DOHH2 (cell line): ENCODE measurements around the gene PTGDR.

Experiments
- H3F3A ChIP-seq: fragments of 200-600 bp; sonication (generic), shearing (Covaris generic); 2 replicates; pipeline ENCODE4 v1.6.0; 2016; ENCODE audit warnings: antibody characterized with exemption, mild to moderate bottlenecking; ENCODE audit not compliant: control insufficient read depth, insufficient read depth
- H3K27ac ChIP-seq: fragments of 200-600 bp; sonication (generic); 2 replicates; pipeline ENCODE4 v1.5.1; 2014; ENCODE audit warnings: low read depth, mild to moderate bottlenecking, low read length, moderate library complexity
- H3K27me3 ChIP-seq: fragments of 200-600 bp; sonication (generic); 2 replicates; pipeline ENCODE4 v1.6.1; 2014; ENCODE audit warnings: mild to moderate bottlenecking, low read length, mixed read lengths; ENCODE audit not compliant: control insufficient read depth
- H3K36me3 ChIP-seq: fragments of 200-600 bp; sonication (generic); 2 replicates; pipeline ENCODE4 v1.6.1; 2014; ENCODE audit warnings: mild to moderate bottlenecking, low read length, moderate library complexity, mixed read lengths; ENCODE audit not compliant: control insufficient read depth
- H3K4me1 ChIP-seq: fragments of 200-600 bp; sonication (generic); 2 replicates; pipeline ENCODE4 v1.6.1; 2014; ENCODE audit warnings: mild to moderate bottlenecking, low read length, mixed read lengths; ENCODE audit not compliant: control insufficient read depth
- H3K4me2 ChIP-seq: fragments of 200-600 bp; sonication (generic); 2 replicates; pipeline ENCODE4 v1.6.0; 2014; ENCODE audit warnings: mild to moderate bottlenecking, low read length, moderate library complexity
- H3K4me3 ChIP-seq: fragments of 200-600 bp; sonication (generic); 2 replicates; pipeline ENCODE4 v1.5.1; 2014; ENCODE audit warnings: mild to moderate bottlenecking, low read length, mixed read lengths
- H3K79me2 ChIP-seq: fragments of 200-600 bp; sonication (generic); 2 replicates; pipeline ENCODE4 v1.6.1; 2014; ENCODE audit warnings: mild to moderate bottlenecking, low read length, mixed read lengths; ENCODE audit not compliant: control insufficient read depth
- H3K9me2 ChIP-seq: fragments of 200-600 bp; sonication (generic); replicated peaks from 2 replicates; pipeline ENCODE4 v1.6.1; 2014; ENCODE audit warnings: mild to moderate bottlenecking, low read length, mixed read lengths; ENCODE audit not compliant: control insufficient read depth
- H3K9me3 ChIP-seq: fragments of 200-600 bp; sonication (generic); 2 replicates; pipeline ENCODE4 v1.6.1; 2014; ENCODE audit warnings: antibody characterized with exemption, low read length, mixed read lengths; ENCODE audit not compliant: control insufficient read depth, insufficient read depth
- H4K20me1 ChIP-seq: fragments of 200-600 bp; sonication (generic); 2 replicates; pipeline ENCODE4 v1.6.0; 2014; ENCODE audit warnings: low read depth, mild to moderate bottlenecking, antibody characterized with exemption, low read length, moderate library complexity; ENCODE audit not compliant: control insufficient read depth, insufficient read depth
- CTCF ChIP-seq: fragments of 200-600 bp; sonication (generic); IDR thresholded peaks from one replicate; pipeline ENCODE4 v1.5.1; 2014; ENCODE audit warnings: antibody characterized with exemption, mild to moderate bottlenecking, low read depth, low read length; ENCODE audit not compliant: poor library complexity, severe bottlenecking
- EZH2phosphoT487 ChIP-seq: fragments of 200-600 bp; sonication (generic); IDR thresholded peaks from 2 replicates; pipeline ENCODE4 v1.6.1; 2017; ENCODE audit warnings: borderline replicate concordance, mild to moderate bottlenecking, antibody characterized with exemption, low read length, moderate library complexity, mixed read lengths

PTGDR gene

DNA sequence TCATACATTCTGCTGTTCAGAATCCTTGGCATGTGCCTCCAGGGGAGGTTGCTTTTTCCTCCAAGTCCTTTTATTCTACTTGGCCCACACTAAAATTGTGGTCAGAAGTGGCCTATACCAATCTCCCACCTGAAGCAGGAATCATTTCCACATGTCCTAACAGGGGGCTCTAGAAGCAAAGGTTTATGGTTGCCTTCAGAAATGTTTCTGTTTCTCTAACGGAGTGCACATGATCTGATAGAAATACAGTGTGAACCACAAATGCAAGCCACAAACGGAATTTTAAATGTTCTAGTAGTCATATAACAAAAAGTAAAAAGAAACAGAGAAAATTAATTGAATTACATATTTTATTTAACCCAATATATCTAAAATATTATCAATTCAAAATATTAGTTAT lies 50.6 kb downstream of the PTGDR start:
- peaks cover 28% of the 10 kb centered on the region for H3K27me3 ChIP-seq
- H3K36me3 ChIP-seq, result no peaks in the 10 kb centered on the region
- H3F3A ChIP-seq, result no peaks in the 10 kb centered on the region
- H3K9me2 ChIP-seq, result no peaks in the 10 kb centered on the region
- H3K27ac ChIP-seq, result no peak overlapping the region
- no peaks in the 10 kb centered on the region for H4K20me1 ChIP-seq
- TF ChIP-seq EZH2phosphoT487, result no peak
- no peak for TF ChIP-seq CTCF
- H3K4me3 ChIP-seq, result no peak overlapping the region
- no peak overlapping the region for H3K4me2 ChIP-seq
- no peaks in the 10 kb centered on the region for H3K4me1 ChIP-seq
- H3K9me3 ChIP-seq, result peaks cover 7% of the 10 kb centered on the region
- no peaks in the 10 kb centered on the region for H3K79me2 ChIP-seq

DNA sequence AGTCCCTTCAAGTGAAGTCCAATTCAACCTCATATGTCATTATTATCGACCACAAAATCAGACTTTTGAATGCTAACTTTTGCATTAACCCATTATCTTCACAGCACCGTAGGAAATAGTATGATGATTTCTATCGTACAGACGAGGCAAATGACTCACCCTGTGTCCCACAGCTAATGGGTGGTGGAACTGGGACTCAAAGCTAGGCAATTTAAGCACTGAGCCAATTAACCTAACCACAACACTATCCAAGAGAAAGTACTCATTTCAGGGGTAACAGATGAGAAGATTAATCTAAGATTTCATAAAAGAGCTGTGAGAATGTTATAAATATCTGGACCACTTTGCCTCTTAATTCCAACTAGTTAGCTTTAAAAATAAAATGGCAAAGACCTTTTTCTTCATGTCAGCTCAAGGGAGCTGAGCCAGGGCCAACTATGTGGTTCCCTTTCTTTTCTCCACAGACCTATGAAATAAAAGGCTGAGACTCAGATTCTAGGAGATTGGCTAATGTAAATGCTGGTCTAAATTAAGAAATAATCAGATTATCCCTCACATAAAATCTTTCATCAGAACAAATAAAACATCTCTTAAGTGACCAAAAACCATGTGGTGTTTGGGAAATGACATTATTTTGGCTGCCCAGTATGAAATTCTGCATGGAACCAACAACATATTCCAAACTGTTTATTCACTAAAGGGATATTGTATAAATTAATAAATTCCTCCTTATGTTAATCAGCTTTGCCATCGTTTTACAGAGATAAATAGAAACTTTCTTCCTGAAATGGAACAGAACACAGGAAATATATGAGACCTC lies 51.5 kb downstream of the PTGDR start:
- no peak overlapping the region for H3K27ac ChIP-seq
- H3K27me3 ChIP-seq, result peaks cover 20% of the 10 kb centered on the region; the same call in 1 of the 2 replicates
- H3K4me2 ChIP-seq, result no peak overlapping the region
- no peaks in the 10 kb centered on the region for H3K9me2 ChIP-seq
- H3K4me3 ChIP-seq, result no peak overlapping the region
- H3F3A ChIP-seq, result no peaks in the 10 kb centered on the region
- TF ChIP-seq CTCF (no peak), EZH2phosphoT487 (no peak)
- no peaks in the 10 kb centered on the region for H3K4me1 ChIP-seq
- no peaks in the 10 kb centered on the region for H4K20me1 ChIP-seq
- peaks cover 7% of the 10 kb centered on the region for H3K9me3 ChIP-seq
- no peaks in the 10 kb centered on the region for H3K36me3 ChIP-seq
- H3K79me2 ChIP-seq, result no peaks in the 10 kb centered on the region

GRCh38 chr14:52319919-52320318 lies 52.4 kb downstream of the PTGDR start:
- no peaks in the 10 kb centered on the region for H3K36me3 ChIP-seq
- H3K4me1 ChIP-seq, result peaks cover 7% of the 10 kb centered on the region
- TF ChIP-seq EZH2phosphoT487, result no peak
- no peak for TF ChIP-seq CTCF
- no peak overlapping the region for H3K27ac ChIP-seq
- H3K4me2 ChIP-seq, result no peak overlapping the region
- peaks cover 7% of the 10 kb centered on the region for H3K9me3 ChIP-seq
- no peaks in the 10 kb centered on the region for H3K79me2 ChIP-seq
- no peaks in the 10 kb centered on the region for H4K20me1 ChIP-seq
- H3F3A ChIP-seq, result no peaks in the 10 kb centered on the region
- H3K4me3 ChIP-seq, result no peak overlapping the region
- H3K9me2 ChIP-seq, result no peaks in the 10 kb centered on the region
- H3K27me3 ChIP-seq, result peaks cover 14% of the 10 kb centered on the region; the same call in 1 of the 2 replicates
